Activated CD8-positive, alpha-beta memory T cell treated with anti-CD3 and anti-CD28 coated beads for 1 hour (primary cell): ENCODE measurements around the gene GANC.
"Not testable (repeated sequence)": the region's sequence is repeated elsewhere in the genome, so short reads cannot be mapped to it uniquely, and the experiment has no call there.

ENCODE experiments used
- DNase-seq, 2 donors: peaks; one replicate each; pipeline ENCODE4 v3.0.0-alpha.2; 2020; ENCODE audit warnings: low read depth in 1 of 2; ENCODE audit errors: extremely low read depth in 1 of 2

GANC gene

DNA sequence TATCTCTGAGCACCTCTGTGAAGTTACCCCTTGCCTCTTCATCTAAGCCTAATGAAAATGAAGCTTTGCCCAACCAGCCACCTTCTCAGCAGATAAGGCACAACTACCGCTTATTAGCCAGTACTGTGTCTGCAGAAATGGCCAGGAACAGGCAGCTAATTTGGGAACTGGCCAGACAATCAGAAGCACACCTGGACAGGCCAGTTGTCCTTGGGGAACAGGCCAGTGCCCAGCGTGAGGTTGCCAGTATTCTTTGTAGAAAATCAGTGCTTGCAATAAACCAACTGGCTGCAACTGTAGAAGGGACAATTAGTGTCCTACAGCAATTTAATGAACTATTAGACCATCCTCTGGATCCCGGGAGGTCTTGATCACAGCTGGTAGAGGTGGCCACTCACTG is 10.7 kb downstream of the GANC start:
- no peak for DNase-seq

DNA sequence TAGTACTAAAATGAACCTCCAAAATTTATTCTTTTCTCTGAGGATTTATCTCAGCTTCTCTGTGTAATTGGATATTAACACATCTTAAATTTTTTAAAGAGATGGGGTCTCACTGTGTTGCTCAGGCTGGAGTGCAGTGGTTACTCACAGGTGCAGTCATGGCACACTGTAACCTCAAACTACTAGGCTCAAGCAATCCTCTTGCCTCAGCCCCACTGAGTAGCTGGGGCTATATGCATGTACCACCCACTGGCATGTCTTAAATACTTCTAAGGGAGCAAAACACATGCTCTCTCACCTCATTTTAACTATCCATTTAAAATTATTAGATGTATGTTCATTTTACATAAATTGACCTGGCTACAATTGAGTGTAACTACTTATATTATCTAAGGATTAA is 11.6 kb downstream of the GANC start:
- DNase-seq = no peak

DNA sequence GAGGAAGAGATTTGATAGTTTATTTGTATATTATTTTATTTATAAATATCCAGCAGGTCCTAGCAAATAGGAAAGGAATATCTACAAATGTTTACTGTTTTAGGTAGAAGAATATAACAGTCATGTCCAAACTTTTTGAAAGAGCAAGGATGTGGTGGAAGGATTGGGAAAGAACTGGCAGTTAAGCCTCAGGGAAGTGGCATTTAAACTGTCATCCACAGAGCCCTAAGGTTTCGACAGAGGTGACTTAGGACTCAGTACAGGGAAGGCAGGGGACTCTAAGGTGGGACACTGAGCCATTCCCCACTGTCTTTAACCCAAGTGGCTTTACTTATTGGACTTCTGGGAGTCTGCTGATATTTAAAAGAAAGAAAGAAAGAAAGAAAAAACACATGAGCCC is 12.0 kb downstream of the GANC start:
- no peak for DNase-seq

DNA sequence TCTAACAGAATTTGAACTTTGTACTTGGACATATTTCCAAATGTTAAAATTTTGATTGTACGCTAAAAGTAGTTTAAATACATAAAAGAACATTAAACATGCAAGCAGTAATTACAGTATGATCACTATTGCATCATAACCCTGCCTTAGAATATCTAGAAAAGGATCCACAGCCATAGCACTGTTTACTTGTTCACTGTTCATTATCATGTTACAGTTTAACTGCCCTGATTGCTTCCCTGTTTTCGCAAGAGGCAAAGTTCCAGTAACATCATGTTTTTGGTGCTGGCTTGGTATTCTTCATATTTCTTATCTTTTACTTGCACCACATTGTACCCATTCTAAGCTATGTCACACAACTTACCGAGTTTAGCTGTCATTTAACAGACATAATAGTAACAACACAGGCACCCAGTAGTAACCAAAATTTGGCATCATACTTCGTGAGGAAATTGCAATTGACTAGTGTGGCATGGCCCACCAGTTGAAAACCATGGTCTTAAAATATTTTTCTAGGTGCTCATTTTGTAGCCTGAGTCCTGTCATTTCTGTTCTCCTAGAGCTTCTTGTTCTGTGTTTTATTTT is 13.5 kb downstream of the GANC start:
- DNase-seq = no peak

DNA sequence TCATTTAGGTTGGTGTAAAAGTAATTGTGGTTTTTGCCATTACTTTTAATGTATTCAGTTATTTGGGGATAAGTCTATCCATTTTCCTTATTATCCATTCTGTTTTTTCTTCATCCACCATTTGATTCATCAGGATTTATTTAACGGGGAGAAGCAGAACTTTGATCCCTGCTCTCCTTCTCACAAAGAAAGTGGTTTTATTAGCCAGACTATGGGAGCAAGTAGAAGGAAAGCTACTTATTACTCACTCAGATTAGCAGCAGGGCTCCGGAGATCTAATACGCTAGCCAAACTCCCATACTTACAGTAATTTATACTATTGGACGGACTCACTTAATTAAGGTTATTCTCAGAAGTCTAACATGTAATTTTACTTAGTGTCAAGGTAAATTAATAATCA is 14.9 kb downstream of the GANC start:
- no peak for DNase-seq

DNA sequence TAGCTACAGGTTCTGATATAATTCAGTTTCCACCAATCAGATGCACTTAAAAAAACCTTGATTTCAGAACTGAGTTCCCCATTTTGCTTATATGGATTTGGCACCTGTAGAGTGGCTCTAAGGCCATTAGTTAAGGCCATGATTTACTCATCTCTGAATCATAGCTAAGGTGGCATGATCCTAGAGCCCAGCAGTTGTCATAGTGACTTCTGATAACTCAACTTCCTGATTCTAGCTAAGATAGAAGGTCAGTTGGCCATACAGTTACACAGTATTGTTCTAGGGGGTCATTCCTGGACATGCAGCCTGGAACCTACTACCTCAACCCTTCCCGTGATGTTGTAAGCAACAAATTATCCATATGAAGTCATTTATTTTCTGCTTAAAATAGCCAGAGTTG is 16.2 kb downstream of the GANC start:
- no peak for DNase-seq

- not testable (repeated sequence) for DNase-seq
Observed at GRCh38 chr15:42301004-42301403, 28.0 kb downstream of the GANC start.

GRCh38 chr15:42306681-42307080 is 33.7 kb downstream of the GANC start:
- DNase-seq = no peak

DNA sequence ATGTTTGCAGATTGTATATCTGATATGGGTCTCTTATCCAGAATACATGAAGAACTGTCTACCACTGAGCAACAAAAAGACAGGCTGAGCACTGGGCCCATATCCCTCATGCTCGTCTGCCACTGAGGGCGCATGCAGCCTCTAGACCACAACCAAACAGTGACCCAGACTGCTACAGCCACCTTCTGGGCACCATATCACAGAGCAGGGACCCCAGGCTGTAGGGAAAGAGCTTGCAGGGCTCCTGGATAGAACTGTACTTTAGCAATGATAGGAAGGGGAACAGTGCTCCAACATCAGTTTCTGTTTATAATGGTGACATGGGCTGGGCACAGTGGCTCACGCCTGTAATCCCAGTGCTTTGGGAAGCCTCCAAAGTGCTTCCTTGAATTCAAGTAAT is 40.5 kb downstream of the GANC start:
- DNase-seq = no peak

DNA sequence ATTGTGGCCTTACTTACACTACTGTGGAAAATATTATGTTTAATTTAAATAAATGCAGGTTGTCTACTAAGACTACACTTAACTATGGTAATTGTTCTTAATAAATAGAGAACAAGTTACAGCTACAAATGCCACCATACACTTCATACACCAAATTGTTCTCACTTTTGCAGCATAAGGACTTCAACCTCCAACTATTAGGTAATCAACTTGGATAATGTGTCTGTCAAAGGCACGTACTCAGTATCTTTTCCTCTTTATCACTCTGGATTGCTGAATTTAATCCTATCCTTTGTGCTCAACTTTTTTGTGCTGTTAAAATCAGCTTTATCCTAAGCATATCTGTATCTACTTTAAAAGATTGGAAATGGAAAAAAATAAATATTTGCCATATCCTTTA is 41.8 kb downstream of the GANC start:
- DNase-seq = no peak

- no peak for DNase-seq
Observed at GRCh38 chr15:42315521-42315920, 42.5 kb downstream of the GANC start.

- DNase-seq = not testable (repeated sequence)
Observed at GRCh38 chr15:42316282-42316805, 43.3 kb downstream of the GANC start.

DNA sequence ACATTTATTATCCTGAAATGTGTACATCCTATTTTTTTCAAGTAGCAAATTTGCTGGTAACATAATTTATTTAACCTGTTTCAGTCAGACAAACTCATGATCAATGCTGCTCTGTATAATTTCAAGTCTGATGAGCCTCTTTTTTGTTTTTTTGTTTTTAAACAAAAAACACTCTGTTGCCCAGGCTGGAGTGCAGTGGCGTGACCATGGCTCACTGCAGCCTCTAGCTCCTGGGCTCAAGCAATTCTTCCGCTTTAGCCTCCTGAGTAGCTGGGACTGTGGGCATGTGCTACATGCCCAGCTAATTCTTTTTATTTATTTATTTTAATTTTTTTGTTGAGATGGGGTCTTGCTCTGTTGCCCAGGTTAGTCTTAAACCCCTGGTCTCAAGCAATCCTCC is 46.2 kb downstream of the GANC start:
- no peak for DNase-seq

DNA sequence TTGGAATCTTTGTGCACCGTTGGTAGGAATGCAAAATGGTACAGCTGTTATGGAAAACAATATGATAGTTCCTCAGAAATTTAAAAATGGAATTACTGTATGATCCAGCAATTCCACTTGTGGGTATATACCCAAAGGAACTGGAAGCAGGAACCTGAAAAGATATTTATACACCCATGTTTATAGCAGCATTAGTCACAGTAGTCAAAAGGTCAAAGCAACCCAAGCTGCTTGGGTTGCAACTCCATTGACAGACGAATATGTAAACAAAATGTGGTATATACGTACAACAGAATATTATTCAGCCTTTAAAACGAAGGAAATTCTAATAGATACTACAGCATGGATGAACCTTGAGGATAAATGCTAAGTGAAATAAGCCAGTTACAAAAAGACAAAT is 51.3 kb downstream of the GANC start:
- no peak for DNase-seq

DNA sequence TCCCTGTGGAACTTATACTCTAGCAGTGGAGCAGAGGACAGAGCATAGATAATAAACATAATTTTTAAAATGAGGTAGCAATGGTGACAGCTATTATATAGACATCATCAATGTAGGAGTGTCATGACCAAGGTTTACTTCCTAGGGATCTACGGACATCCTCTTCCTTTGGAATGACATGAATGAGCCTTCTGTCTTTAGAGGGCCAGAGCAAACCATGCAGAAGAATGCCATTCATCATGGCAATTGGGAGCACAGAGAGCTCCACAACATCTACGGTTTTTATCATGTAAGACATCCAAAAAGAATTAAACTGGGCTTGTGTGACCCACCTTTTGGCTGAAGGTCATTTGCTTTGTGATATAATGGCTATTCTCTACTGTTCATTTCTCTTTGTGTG is 56.2 kb downstream of the GANC start:
- DNase-seq = no peak

- DNase-seq = no peak
Observed at GRCh38 chr15:42329992-42330391, 57.0 kb downstream of the GANC start.

GRCh38 chr15:42331235-42331634 is 58.2 kb downstream of the GANC start:
- DNase-seq = no peak

GRCh38 chr15:42332331-42332730 is 59.3 kb downstream of the GANC start:
- no peak for DNase-seq

- no peak for DNase-seq
Observed at GRCh38 chr15:42335074-42335473, 62.1 kb downstream of the GANC start.

DNA sequence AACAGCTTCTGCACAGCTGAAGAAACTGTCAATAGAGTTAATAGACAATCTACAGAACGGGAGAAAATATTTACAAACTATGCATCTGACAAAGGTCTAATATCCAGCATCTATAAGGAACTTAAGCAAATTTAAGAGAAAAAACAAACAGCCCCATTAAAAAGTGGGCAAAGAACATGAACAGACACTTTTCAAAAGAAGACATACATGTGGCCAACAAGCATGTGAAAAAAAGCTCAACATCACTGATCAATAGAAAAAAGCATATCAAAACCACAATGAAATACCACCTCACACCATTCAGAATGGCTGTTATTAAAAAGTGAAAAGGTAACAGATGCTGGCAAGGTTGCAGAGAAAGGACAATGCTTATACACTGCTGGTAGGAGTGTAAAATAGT is 63.6 kb downstream of the GANC start:
- DNase-seq = not testable (repeated sequence)

DNA sequence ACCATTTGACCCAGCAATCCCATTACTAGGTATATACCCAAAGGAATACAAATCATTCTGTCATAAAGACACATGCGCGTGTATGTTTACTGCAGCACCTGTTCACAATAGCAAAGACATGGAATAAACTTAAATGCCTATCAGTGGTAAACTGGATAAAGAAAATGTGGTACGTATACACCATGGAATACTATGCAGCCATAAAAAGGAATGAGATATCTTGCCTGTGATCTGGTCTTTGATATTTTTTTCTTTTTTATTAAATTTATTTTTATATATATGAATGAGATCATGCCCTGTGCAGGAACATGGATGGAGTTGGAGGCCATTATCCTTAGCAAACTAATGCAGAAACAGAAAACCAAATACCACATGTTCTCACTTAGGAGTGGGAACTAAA is 64.1 kb downstream of the GANC start:
- not testable (repeated sequence) for DNase-seq

- DNase-seq = no peak
Observed at GRCh38 chr15:42338500-42338899, 65.5 kb downstream of the GANC start.

- DNase-seq = no peak
Observed at GRCh38 chr15:42343596-42344232, 70.7 kb downstream of the GANC start.
